NOMO-1 treated with dmso at 0.1 percent for 144 hours (cell line): ENCODE results near the gene ARL14.
"Not testable (repeated sequence)": the region's sequence is repeated elsewhere in the genome, so short reads cannot be mapped to it uniquely, and the experiment has no call there.

Experiments
- DNase-seq: peaks from one replicate; lab custom pipeline; 2025; ENCODE audit not compliant: unreplicated experiment; lab: John Stamatoyannopoulos, UW

ARL14 gene

GRCh38 chr3:160675566-160676124 lies 1.3 kb upstream of the ARL14 start:
- DNase-seq = no peak

GRCh38 chr3:160677459-160677881 lies 510 bp downstream of the ARL14 start:
- DNase-seq = no peak

DNA sequence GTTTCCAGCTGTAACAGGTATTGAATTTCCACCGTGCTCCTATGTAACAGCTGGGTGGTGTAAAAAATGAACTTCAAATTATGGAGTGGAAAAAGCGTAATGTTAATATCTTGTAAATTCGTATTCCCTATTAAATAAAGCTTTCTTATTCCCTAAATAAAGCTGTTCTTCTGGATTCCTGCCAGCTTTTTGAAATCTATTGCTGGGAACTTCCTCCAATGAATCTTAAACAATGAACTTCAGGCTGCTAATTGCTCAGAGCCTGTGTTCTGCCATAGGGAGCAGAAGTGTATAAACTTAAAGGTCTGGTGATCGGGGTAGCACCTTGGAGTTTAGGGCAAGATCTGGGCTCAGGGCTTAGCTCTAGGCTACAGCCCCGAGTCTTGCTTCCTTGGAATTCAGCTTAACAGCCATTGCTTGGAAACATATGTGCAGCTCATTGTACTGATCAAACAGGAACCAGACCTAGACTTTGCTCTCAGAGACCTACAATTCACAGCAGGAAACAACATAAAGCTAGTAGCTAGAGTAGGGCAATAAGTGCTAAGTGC lies 1.4 kb downstream of the ARL14 start:
- DNase-seq = no peak

DNA sequence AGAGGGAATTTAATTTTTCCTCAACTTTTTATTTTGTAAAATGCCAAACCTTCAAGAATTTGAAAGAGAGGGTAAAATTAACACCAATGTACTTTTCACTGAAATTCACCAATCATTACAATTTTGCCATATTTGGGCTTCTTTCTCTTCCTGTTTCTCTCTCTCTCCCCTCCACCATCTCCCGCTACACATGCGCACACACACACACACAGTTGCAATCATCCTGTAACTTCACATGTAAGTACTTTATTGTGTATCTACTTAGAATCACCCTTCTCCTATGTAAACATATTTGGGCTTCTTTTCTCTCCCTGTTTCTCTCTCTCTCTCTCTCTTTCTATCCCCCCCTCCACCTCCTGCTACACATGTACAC lies 7.4 kb downstream of the ARL14 start:
- no peak for DNase-seq

- DNase-seq = no peak
Observed at GRCh38 chr3:160685144-160685766, 8.3 kb downstream of the ARL14 start.

GRCh38 chr3:160686955-160687535 lies 10.1 kb downstream of the ARL14 start:
- no peak for DNase-seq

- no peak for DNase-seq
Observed at GRCh38 chr3:160691151-160691550, 14.2 kb downstream of the ARL14 start.

- no peak for DNase-seq
Observed at GRCh38 chr3:160691962-160692361, 15.0 kb downstream of the ARL14 start.

DNA sequence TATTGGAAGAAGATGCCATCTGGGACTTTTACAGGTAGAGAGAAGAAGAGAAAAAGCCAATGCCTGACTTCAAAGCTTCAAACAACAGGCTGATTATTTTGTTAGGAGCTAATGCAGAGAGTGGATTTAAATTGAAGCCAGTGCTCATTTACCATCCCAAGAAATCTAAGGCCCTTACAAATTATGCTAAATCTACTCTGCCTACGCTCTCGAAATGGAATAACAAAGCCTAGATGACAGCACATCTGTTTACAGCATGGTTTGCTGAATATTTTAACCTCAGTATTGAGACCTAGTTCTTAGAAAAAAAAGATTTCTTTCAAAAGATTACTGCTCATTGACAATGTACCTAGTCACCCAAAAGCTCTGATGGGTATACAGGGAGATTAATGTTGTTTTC lies 16.2 kb downstream of the ARL14 start:
- DNase-seq = no peak

- DNase-seq = no peak
Observed at GRCh38 chr3:160694345-160694744, 17.4 kb downstream of the ARL14 start.

GRCh38 chr3:160695003-160695402 lies 18.0 kb downstream of the ARL14 start:
- DNase-seq = no peak

- DNase-seq = no peak
Observed at GRCh38 chr3:160695915-160696327, 19.0 kb downstream of the ARL14 start.

DNA sequence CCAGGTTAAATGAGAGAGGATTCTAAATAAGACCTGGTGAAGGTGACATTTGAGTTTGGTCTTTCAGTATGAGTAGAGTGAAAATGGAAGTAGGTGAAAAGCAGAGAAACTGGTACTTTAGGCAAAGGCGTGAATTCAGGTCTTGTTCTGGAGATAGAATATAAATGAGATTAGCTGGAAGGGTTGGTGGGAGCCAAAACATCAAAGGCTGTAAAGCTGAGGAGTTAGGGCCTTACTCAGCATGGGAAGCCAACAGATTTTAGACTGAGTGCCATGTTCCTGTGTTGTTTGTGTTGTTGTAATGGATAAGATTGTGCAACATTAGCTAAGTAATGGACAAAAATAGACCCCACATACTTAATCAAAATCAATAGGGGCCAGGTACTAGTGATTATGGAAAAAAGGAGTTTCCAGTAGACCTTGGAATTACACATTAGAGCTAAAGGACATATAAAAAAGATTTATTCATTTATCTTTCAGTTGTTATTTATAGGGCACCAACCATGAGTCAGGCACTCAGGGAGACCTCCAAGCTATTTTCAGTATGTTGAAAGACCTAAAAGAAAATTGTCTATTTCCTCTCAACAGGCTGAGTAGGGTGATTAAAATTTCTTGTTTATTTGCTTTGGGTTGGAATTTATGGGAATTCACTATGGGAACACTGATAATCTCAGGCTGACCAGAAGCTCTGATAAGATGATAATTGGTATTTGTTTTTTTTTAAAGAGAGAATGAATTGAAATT lies 20.8 kb downstream of the ARL14 start:
- peak; percentile 38 for DNase-seq

- DNase-seq = no peak
Observed at GRCh38 chr3:160698599-160699195, 21.7 kb downstream of the ARL14 start.

- DNase-seq = no peak
Observed at GRCh38 chr3:160701490-160701889, 24.5 kb downstream of the ARL14 start.

- DNase-seq = no peak
Observed at GRCh38 chr3:160702290-160702689, 25.3 kb downstream of the ARL14 start.

- no peak for DNase-seq
Observed at GRCh38 chr3:160703974-160704373, 27.0 kb downstream of the ARL14 start.

DNA sequence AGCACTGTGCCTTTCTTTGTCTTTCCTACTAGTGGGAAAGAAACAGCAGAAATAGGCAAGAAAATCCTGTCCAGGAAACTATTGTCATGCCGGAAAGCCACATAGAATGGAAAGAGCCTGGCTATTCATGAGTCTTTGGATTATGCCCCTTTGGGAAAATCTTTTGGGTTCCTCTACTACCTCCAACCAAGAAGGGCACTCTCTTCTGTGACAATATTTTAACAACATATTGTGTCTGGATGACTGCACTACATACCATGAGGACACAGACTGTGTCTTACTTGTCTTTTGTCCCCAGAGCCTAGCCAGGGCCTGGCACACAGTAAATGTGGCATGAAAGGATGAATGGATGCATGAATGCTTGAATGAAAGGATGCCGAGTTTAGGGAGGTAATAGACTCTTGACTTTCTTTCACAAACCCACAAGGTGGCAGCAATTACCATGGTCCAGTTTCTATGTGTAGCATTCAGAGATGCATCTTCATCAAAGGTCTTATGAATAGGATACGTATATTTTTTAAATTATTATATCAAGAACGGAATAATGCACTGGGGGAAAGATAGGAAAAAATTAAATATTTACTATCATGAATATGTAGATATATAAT lies 30.3 kb downstream of the ARL14 start:
- no peak for DNase-seq

GRCh38 chr3:160709477-160710182 lies 32.7 kb downstream of the ARL14 start:
- no peak for DNase-seq

DNA sequence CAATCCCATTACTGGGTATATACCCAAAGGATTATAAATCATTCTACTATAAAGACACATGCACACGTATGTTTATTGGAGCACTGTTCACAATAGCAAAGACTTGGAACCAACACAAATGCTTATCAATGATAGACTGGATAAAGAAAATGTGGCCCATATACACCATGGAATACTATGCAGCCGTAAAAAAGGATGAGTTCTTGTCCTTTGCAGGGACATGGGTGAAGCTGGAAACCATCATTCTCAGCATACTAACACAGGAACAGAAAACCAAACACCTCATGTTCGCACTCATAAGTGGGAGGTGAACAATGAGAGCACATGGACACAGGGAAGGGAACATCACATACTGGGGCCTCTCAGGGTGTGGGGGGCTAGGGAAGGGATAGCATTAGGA lies 36.2 kb downstream of the ARL14 start:
- DNase-seq = not testable (repeated sequence)
